ENCODE data around the gene MRPL53. TPM values are rescaled to one million over a fixed set of nuclear protein-coding genes. Genes with fewer than 3 reads are reported as not detected.

Gene MRPL53
- total RNA-seq, 1 experiment from 2014 or later = 52.1 TPM

DNA sequence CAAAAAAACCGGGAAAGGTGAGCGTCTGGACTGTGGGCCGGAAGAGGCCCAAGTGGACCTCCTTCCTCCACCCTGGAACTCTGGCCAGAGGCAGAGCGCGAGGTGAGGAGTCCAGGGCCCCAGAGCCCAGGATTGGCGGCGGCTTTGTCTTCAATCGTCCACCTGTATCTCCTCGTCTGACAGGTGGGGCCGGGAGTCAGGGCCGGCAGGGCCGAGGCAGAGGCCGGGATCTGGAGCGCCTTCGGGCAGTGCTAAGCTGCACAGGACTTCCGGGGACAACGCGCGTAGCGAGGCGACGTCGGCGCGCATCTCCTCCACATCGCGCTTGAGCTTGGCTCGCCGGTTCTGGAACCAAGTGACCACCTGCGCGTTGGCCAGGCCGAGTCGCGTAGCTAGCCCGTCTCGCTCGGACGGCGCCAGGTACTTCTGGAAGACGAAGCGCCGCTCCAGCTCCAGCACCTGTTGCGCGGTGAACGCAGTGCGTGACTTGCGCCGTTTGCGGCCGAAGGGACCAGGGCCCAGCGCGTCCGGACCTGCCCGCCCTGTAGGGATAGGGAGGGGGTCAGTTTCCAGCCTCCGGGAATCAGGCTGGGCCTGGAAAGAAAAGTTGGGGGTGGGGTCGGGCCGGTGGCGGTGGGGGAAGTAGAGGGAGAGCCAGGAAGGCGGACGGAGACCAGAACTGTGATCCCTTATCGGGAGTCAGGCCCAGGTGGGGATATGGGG, 25.5 kb upstream of the MRPL53 start (continued):
- TF ChIP-seq, protein P1, sequence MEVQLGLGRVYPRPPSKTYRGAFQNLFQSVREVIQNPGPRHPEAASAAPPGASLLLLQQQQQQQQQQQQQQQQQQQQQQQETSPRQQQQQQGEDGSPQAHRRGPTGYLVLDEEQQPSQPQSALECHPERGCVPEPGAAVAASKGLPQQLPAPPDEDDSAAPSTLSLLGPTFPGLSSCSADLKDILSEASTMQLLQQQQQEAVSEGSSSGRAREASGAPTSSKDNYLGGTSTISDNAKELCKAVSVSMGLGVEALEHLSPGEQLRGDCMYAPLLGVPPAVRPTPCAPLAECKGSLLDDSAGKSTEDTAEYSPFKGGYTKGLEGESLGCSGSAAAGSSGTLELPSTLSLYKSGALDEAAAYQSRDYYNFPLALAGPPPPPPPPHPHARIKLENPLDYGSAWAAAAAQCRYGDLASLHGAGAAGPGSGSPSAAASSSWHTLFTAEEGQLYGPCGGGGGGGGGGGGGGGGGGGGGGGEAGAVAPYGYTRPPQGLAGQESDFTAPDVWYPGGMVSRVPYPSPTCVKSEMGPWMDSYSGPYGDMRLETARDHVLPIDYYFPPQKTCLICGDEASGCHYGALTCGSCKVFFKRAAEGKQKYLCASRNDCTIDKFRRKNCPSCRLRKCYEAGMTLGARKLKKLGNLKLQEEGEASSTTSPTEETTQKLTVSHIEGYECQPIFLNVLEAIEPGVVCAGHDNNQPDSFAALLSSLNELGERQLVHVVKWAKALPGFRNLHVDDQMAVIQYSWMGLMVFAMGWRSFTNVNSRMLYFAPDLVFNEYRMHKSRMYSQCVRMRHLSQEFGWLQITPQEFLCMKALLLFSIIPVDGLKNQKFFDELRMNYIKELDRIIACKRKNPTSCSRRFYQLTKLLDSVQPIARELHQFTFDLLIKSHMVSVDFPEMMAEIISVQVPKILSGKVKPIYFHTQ (CRISPR knock-in tag; IDR thresholded peaks at IDR 0.05) = peak; percentile 47; the same call in 1 of the 2 replicates
- TF ChIP-seq ZBTB21 (CRISPR knock-in tag; IDR thresholded peaks at IDR 0.05; ENCODE audit: borderline replicate concordance) (peak; percentile 78; the same call in 1 of the 2 replicates), CREB1 (CRISPR knock-in tag; IDR thresholded peaks at IDR 0.05) (no peak), FOXK1 (CRISPR knock-in tag; IDR thresholded peaks at IDR 0.05) (peak; percentile 55; the same call in 1 of the 2 replicates), SMAD3 (CRISPR knock-in tag; IDR thresholded peaks at IDR 0.05; ENCODE audit: borderline replicate concordance) (peak; percentile 43; the same call in 1 of the 2 replicates), ETV6 (CRISPR knock-in tag; IDR thresholded peaks at IDR 0.05) (peak; percentile 67; the same call in 1 of the 2 replicates), ZNF138 (CRISPR knock-in tag; conservative IDR thresholded peaks at IDR 0.05) (peak; percentile 65; the same call in 1 of the 2 replicates), IRF2 (CRISPR knock-in tag; IDR thresholded peaks at IDR 0.05; ENCODE audit: borderline replicate concordance, low read depth) (no peak), SOX15 (CRISPR knock-in tag; IDR thresholded peaks at IDR 0.05) (no peak), MYBL2 (CRISPR knock-in tag; IDR thresholded peaks at IDR 0.05) (peak; percentile 64; the same call in 1 of the 2 replicates)
- TF ChIP-seq, protein P2, sequence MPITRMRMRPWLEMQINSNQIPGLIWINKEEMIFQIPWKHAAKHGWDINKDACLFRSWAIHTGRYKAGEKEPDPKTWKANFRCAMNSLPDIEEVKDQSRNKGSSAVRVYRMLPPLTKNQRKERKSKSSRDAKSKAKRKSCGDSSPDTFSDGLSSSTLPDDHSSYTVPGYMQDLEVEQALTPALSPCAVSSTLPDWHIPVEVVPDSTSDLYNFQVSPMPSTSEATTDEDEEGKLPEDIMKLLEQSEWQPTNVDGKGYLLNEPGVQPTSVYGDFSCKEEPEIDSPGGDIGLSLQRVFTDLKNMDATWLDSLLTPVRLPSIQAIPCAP (CRISPR knock-in tag; IDR thresholded peaks at IDR 0.05) = 0 out of 2 replicates have a peak, but pooled peaks have one; percentile 56
- TF ChIP-seq, protein P3, sequence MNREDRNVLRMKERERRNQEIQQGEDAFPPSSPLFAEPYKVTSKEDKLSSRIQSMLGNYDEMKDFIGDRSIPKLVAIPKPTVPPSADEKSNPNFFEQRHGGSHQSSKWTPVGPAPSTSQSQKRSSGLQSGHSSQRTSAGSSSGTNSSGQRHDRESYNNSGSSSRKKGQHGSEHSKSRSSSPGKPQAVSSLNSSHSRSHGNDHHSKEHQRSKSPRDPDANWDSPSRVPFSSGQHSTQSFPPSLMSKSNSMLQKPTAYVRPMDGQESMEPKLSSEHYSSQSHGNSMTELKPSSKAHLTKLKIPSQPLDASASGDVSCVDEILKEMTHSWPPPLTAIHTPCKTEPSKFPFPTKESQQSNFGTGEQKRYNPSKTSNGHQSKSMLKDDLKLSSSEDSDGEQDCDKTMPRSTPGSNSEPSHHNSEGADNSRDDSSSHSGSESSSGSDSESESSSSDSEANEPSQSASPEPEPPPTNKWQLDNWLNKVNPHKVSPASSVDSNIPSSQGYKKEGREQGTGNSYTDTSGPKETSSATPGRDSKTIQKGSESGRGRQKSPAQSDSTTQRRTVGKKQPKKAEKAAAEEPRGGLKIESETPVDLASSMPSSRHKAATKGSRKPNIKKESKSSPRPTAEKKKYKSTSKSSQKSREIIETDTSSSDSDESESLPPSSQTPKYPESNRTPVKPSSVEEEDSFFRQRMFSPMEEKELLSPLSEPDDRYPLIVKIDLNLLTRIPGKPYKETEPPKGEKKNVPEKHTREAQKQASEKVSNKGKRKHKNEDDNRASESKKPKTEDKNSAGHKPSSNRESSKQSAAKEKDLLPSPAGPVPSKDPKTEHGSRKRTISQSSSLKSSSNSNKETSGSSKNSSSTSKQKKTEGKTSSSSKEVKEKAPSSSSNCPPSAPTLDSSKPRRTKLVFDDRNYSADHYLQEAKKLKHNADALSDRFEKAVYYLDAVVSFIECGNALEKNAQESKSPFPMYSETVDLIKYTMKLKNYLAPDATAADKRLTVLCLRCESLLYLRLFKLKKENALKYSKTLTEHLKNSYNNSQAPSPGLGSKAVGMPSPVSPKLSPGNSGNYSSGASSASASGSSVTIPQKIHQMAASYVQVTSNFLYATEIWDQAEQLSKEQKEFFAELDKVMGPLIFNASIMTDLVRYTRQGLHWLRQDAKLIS (CRISPR knock-in tag; IDR thresholded peaks at IDR 0.05; ENCODE audit: borderline replicate concordance) = peak; percentile 86; the same call in 1 of the 2 replicates
- TF ChIP-seq, protein P4, sequence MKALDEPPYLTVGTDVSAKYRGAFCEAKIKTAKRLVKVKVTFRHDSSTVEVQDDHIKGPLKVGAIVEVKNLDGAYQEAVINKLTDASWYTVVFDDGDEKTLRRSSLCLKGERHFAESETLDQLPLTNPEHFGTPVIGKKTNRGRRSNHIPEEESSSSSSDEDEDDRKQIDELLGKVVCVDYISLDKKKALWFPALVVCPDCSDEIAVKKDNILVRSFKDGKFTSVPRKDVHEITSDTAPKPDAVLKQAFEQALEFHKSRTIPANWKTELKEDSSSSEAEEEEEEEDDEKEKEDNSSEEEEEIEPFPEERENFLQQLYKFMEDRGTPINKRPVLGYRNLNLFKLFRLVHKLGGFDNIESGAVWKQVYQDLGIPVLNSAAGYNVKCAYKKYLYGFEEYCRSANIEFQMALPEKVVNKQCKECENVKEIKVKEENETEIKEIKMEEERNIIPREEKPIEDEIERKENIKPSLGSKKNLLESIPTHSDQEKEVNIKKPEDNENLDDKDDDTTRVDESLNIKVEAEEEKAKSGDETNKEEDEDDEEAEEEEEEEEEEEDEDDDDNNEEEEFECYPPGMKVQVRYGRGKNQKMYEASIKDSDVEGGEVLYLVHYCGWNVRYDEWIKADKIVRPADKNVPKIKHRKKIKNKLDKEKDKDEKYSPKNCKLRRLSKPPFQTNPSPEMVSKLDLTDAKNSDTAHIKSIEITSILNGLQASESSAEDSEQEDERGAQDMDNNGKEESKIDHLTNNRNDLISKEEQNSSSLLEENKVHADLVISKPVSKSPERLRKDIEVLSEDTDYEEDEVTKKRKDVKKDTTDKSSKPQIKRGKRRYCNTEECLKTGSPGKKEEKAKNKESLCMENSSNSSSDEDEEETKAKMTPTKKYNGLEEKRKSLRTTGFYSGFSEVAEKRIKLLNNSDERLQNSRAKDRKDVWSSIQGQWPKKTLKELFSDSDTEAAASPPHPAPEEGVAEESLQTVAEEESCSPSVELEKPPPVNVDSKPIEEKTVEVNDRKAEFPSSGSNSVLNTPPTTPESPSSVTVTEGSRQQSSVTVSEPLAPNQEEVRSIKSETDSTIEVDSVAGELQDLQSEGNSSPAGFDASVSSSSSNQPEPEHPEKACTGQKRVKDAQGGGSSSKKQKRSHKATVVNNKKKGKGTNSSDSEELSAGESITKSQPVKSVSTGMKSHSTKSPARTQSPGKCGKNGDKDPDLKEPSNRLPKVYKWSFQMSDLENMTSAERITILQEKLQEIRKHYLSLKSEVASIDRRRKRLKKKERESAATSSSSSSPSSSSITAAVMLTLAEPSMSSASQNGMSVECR (CRISPR knock-in tag; IDR thresholded peaks at IDR 0.05; ENCODE audit: borderline replicate concordance) = peak; percentile 66; the same call in 1 of the 2 replicates
- TF ChIP-seq, protein P5, sequence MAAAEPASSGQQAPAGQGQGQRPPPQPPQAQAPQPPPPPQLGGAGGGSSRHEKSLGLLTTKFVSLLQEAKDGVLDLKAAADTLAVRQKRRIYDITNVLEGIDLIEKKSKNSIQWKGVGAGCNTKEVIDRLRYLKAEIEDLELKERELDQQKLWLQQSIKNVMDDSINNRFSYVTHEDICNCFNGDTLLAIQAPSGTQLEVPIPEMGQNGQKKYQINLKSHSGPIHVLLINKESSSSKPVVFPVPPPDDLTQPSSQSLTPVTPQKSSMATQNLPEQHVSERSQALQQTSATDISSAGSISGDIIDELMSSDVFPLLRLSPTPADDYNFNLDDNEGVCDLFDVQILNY (CRISPR knock-in tag; IDR thresholded peaks at IDR 0.05) = 0 out of 2 replicates have a peak, but pooled peaks have one; percentile 36
- TF ChIP-seq, protein P6, sequence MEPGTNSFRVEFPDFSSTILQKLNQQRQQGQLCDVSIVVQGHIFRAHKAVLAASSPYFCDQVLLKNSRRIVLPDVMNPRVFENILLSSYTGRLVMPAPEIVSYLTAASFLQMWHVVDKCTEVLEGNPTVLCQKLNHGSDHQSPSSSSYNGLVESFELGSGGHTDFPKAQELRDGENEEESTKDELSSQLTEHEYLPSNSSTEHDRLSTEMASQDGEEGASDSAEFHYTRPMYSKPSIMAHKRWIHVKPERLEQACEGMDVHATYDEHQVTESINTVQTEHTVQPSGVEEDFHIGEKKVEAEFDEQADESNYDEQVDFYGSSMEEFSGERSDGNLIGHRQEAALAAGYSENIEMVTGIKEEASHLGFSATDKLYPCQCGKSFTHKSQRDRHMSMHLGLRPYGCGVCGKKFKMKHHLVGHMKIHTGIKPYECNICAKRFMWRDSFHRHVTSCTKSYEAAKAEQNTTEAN (CRISPR knock-in tag; IDR thresholded peaks at IDR 0.05) = 0 out of 2 replicates have a peak, but pooled peaks have one; percentile 80
- TF ChIP-seq, protein P7, sequence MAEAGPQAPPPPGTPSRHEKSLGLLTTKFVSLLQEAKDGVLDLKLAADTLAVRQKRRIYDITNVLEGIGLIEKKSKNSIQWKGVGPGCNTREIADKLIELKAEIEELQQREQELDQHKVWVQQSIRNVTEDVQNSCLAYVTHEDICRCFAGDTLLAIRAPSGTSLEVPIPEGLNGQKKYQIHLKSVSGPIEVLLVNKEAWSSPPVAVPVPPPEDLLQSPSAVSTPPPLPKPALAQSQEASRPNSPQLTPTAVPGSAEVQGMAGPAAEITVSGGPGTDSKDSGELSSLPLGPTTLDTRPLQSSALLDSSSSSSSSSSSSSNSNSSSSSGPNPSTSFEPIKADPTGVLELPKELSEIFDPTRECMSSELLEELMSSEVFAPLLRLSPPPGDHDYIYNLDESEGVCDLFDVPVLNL (CRISPR knock-in tag; IDR thresholded peaks at IDR 0.05; ENCODE audit: borderline replicate concordance, low read depth) = 0 out of 2 replicates have a peak, but pooled peaks have one; percentile 36
- TF ChIP-seq, protein P8, sequence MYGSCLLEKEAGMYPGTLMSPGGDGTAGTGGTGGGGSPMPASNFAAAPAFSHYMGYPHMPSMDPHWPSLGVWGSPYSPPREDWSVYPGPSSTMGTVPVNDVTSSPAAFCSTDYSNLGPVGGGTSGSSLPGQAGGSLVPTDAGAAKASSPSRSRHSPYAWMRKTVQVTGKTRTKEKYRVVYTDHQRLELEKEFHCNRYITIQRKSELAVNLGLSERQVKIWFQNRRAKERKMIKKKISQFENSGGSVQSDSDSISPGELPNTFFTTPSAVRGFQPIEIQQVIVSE (CRISPR knock-in tag; IDR thresholded peaks at IDR 0.05; ENCODE audit: borderline replicate concordance) = no peak
- TF ChIP-seq, protein P9, sequence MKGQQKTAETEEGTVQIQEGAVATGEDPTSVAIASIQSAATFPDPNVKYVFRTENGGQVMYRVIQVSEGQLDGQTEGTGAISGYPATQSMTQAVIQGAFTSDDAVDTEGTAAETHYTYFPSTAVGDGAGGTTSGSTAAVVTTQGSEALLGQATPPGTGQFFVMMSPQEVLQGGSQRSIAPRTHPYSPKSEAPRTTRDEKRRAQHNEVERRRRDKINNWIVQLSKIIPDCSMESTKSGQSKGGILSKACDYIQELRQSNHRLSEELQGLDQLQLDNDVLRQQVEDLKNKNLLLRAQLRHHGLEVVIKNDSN (CRISPR knock-in tag; IDR thresholded peaks at IDR 0.05) = peak; percentile 43; the same call in 1 of the 2 replicates

All from WTC11 (cell line).